ENCODE measurements around the gene TOM1.

GRCh38 chr22:35301372-35301874 is 1.7 kb downstream of the TOM1 start:
- no peak for TF ChIP-seq CTCF (IDR thresholded peaks at IDR 0.05)
- no peak for TF ChIP-seq POLR2A (IDR thresholded peaks at IDR 0.05)

Measured in testis (tissue), 2 donors.